HEK293 (cell line): Measurements from ENCODE around the gene PRMT5.

Experiments used
- ELK4 ChIP-seq: IDR thresholded peaks from 2 replicates; pipeline ENCODE4 v1.6.1; 2011; ENCODE audit warnings: mild to moderate bottlenecking, low read depth, low read length, borderline replicate concordance
- GLI4 ChIP-seq: fragments of 450-650 bp; formaldehyde crosslinking; IDR thresholded peaks from 2 replicates; pipeline ENCODE4 v1.5.1; 2016; ENCODE audit warnings: missing biosample characterization, missing genetic modification characterization
- HOXC10 ChIP-seq: sonication (generic); formaldehyde crosslinking; IDR thresholded peaks from 2 replicates; pipeline ENCODE4 v1.8.1; 2023; ENCODE audit warnings: mild to moderate bottlenecking, missing genetic modification reagents
- IKZF3 ChIP-seq: fragments of 450-650 bp; IDR thresholded peaks from 2 replicates; pipeline ENCODE4 v1.5.0; 2018; ENCODE audit warnings: missing biosample characterization, mild to moderate bottlenecking, missing genetic modification characterization, moderate library complexity
- KLF9 ChIP-seq: fragments of 450-650 bp; formaldehyde crosslinking; IDR thresholded peaks from 2 replicates; pipeline ENCODE4 v1.5.1; 2016; ENCODE audit warnings: missing biosample characterization, missing genetic modification characterization, low read depth
- REPIN1 ChIP-seq: fragments of 450-650 bp; formaldehyde crosslinking; IDR thresholded peaks from 2 replicates; pipeline ENCODE4 v1.5.1; 2017; ENCODE audit warnings: missing biosample characterization, missing genetic modification characterization, low read depth
- TRIM28 ChIP-seq: IDR thresholded peaks from 2 replicates; pipeline ENCODE4 v1.6.1; 2011; ENCODE audit warnings: low read length, control low read depth, borderline replicate concordance
- YY1 ChIP-seq: fragments of 450-650 bp; formaldehyde crosslinking; IDR thresholded peaks from 2 replicates; pipeline ENCODE4 v1.5.1; 2018; ENCODE audit warnings: missing biosample characterization, missing genetic modification characterization
- YY2 ChIP-seq: fragments of 450-650 bp; formaldehyde crosslinking; IDR thresholded peaks from 2 replicates; pipeline ENCODE4 v1.5.1; 2016; ENCODE audit warnings: missing biosample characterization, missing genetic modification characterization
- ZBTB20 ChIP-seq: fragments of 450-650 bp; formaldehyde crosslinking; IDR thresholded peaks from 2 replicates; pipeline ENCODE4 v1.5.1; 2016; ENCODE audit warnings: missing biosample characterization, missing genetic modification characterization
- ZFP3 ChIP-seq: fragments of 450-650 bp; formaldehyde crosslinking; IDR thresholded peaks from 2 replicates; pipeline ENCODE4 v1.5.1; 2016; ENCODE audit warnings: low read depth, missing biosample characterization, missing genetic modification characterization
- ZNF133 ChIP-seq: fragments of 450-650 bp; formaldehyde crosslinking; IDR thresholded peaks from 2 replicates; pipeline ENCODE4 v1.5.1; 2016; ENCODE audit warnings: missing biosample characterization, missing genetic modification characterization
- ZNF175 ChIP-seq: fragments of 450-650 bp; formaldehyde crosslinking; IDR thresholded peaks from 2 replicates; pipeline ENCODE4 v1.5.1; 2016; ENCODE audit warnings: missing biosample characterization, missing genetic modification characterization
- ZNF311 ChIP-seq: fragments of 450-650 bp; formaldehyde crosslinking; IDR thresholded peaks from 2 replicates; pipeline ENCODE4 v1.5.1; 2017; ENCODE audit warnings: missing biosample characterization, missing genetic modification characterization, borderline replicate concordance
- ZNF335 ChIP-seq: fragments of 450-650 bp; formaldehyde crosslinking; conservative IDR thresholded peaks from 2 replicates; pipeline ENCODE4 v1.5.1; 2016; ENCODE audit warnings: missing biosample characterization, missing genetic modification characterization
- ZNF37A ChIP-seq: fragments of 450-650 bp; IDR thresholded peaks from 2 replicates; pipeline ENCODE4 v1.5.1; 2018; ENCODE audit warnings: missing biosample characterization, missing genetic modification characterization
- ZNF391 ChIP-seq: fragments of 450-650 bp; formaldehyde crosslinking; IDR thresholded peaks from 2 replicates; pipeline ENCODE4 v1.5.1; 2016; ENCODE audit warnings: low read depth, missing biosample characterization, missing genetic modification characterization, borderline replicate concordance
- ZNF426 ChIP-seq: fragments of 450-650 bp; formaldehyde crosslinking; IDR thresholded peaks from 2 replicates; pipeline ENCODE4 v1.5.1; 2017; ENCODE audit warnings: missing biosample characterization, missing genetic modification characterization, mild to moderate bottlenecking, inconsistent platforms, moderate library complexity
- ZNF433 ChIP-seq: fragments of 450-650 bp; formaldehyde crosslinking; IDR thresholded peaks from 2 replicates; pipeline ENCODE4 v1.5.1; 2016; ENCODE audit warnings: missing biosample characterization, missing genetic modification characterization, low read depth
- ZNF514 ChIP-seq: fragments of 450-650 bp; formaldehyde crosslinking; IDR thresholded peaks from 2 replicates; pipeline ENCODE4 v1.5.1; 2016; ENCODE audit warnings: missing biosample characterization, missing genetic modification characterization
- ZNF626 ChIP-seq: fragments of 450-650 bp; sonication (Bioruptor Pico); formaldehyde crosslinking; IDR thresholded peaks from 2 replicates; pipeline ENCODE4 v1.5.1; 2018; ENCODE audit warnings: missing biosample characterization, missing genetic modification characterization, inconsistent platforms
- ZNF677 ChIP-seq: fragments of 450-650 bp; IDR thresholded peaks from 2 replicates; pipeline ENCODE4 v1.5.0; 2018; ENCODE audit warnings: missing biosample characterization, mild to moderate bottlenecking, missing genetic modification characterization, moderate library complexity
- ZNF707 ChIP-seq: fragments of 450-650 bp; formaldehyde crosslinking; IDR thresholded peaks from 2 replicates; pipeline ENCODE4 v1.5.1; 2016; ENCODE audit warnings: missing biosample characterization, missing genetic modification characterization
- ZNF747 ChIP-seq: fragments of 450-650 bp; formaldehyde crosslinking; IDR thresholded peaks from 2 replicates; pipeline ENCODE4 v1.5.1; 2016; ENCODE audit warnings: missing biosample characterization, missing genetic modification characterization
- ZNF837 ChIP-seq: fragments of 450-650 bp; formaldehyde crosslinking; IDR thresholded peaks from 2 replicates; pipeline ENCODE4 v1.5.1; 2016; ENCODE audit warnings: missing biosample characterization, missing genetic modification characterization
- TF ChIP-seq, protein P1 (sequence below): fragments of 450-650 bp; formaldehyde crosslinking; IDR thresholded peaks from 2 replicates; pipeline ENCODE4 v1.5.1; 2016; ENCODE audit warnings: missing biosample characterization, missing genetic modification characterization
- TF ChIP-seq, protein P2 (sequence below): fragments of 450-650 bp; formaldehyde crosslinking; conservative IDR thresholded peaks from 2 replicates; pipeline ENCODE4 v1.5.1; 2016; ENCODE audit warnings: low read depth, missing biosample characterization, missing genetic modification characterization
- TF ChIP-seq, protein P3 (sequence below): fragments of 450-650 bp; formaldehyde crosslinking; IDR thresholded peaks from 2 replicates; pipeline ENCODE4 v1.5.1; 2016; ENCODE audit warnings: missing biosample characterization, missing genetic modification characterization
- TF ChIP-seq, protein P4 (sequence below): fragments of 450-650 bp; formaldehyde crosslinking; IDR thresholded peaks from 2 replicates; pipeline ENCODE4 v1.5.1; 2016; ENCODE audit warnings: missing biosample characterization, missing genetic modification characterization
- TF ChIP-seq, protein P5 (sequence below): sonication (generic); formaldehyde crosslinking; IDR thresholded peaks from 2 replicates; pipeline ENCODE4 v1.8.1; 2022; ENCODE audit warnings: mild to moderate bottlenecking, moderate library complexity, missing genetic modification reagents

PRMT5 gene

GRCh38 chr14:22871224-22872032, 57.7 kb downstream of the PRMT5 start, which contains the start of gene LRP10 (continued):
- TF ChIP-seq, protein P1, sequence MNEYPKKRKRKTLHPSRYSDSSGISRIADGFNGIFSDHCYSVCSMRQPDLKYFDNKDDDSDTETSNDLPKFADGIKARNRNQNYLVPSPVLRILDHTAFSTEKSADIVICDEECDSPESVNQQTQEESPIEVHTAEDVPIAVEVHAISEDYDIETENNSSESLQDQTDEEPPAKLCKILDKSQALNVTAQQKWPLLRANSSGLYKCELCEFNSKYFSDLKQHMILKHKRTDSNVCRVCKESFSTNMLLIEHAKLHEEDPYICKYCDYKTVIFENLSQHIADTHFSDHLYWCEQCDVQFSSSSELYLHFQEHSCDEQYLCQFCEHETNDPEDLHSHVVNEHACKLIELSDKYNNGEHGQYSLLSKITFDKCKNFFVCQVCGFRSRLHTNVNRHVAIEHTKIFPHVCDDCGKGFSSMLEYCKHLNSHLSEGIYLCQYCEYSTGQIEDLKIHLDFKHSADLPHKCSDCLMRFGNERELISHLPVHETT = no peak; the same call in 1 of the 2 replicates
- TF ChIP-seq ZNF514 (tag by site-specific recombination) = no peak
- TF ChIP-seq ZNF677 = no peak
- no peak for TF ChIP-seq GLI4
- TF ChIP-seq, protein P2, sequence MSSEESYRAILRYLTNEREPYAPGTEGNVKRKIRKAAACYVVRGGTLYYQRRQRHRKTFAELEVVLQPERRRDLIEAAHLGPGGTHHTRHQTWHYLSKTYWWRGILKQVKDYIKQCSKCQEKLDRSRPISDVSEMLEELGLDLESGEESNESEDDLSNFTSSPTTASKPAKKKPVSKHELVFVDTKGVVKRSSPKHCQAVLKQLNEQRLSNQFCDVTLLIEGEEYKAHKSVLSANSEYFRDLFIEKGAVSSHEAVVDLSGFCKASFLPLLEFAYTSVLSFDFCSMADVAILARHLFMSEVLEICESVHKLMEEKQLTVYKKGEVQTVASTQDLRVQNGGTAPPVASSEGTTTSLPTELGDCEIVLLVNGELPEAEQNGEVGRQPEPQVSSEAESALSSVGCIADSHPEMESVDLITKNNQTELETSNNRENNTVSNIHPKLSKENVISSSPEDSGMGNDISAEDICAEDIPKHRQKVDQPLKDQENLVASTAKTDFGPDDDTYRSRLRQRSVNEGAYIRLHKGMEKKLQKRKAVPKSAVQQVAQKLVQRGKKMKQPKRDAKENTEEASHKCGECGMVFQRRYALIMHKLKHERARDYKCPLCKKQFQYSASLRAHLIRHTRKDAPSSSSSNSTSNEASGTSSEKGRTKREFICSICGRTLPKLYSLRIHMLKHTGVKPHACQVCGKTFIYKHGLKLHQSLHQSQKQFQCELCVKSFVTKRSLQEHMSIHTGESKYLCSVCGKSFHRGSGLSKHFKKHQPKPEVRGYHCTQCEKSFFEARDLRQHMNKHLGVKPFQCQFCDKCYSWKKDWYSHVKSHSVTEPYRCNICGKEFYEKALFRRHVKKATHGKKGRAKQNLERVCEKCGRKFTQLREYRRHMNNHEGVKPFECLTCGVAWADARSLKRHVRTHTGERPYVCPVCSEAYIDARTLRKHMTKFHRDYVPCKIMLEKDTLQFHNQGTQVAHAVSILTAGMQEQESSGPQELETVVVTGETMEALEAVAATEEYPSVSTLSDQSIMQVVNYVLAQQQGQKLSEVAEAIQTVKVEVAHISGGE = no peak; the same call in none of the 2 replicates
- TF ChIP-seq, protein P3, sequence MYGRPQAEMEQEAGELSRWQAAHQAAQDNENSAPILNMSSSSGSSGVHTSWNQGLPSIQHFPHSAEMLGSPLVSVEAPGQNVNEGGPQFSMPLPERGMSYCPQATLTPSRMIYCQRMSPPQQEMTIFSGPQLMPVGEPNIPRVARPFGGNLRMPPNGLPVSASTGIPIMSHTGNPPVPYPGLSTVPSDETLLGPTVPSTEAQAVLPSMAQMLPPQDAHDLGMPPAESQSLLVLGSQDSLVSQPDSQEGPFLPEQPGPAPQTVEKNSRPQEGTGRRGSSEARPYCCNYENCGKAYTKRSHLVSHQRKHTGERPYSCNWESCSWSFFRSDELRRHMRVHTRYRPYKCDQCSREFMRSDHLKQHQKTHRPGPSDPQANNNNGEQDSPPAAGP = no peak; the same call in 1 of the 2 replicates
- TF ChIP-seq KLF9 (tag by site-specific recombination) = peak; percentile 87
- no peak for TF ChIP-seq YY2 (tag by site-specific recombination)
- TF ChIP-seq ELK4 = no peak
- TF ChIP-seq ZNF747 (tag by site-specific recombination) = no peak
- no peak for TF ChIP-seq ZNF707 (tag by site-specific recombination)
- TF ChIP-seq ZNF175 (tag by site-specific recombination) = no peak
- TF ChIP-seq ZNF391 (tag by site-specific recombination) = no peak
- TF ChIP-seq, protein P4, sequence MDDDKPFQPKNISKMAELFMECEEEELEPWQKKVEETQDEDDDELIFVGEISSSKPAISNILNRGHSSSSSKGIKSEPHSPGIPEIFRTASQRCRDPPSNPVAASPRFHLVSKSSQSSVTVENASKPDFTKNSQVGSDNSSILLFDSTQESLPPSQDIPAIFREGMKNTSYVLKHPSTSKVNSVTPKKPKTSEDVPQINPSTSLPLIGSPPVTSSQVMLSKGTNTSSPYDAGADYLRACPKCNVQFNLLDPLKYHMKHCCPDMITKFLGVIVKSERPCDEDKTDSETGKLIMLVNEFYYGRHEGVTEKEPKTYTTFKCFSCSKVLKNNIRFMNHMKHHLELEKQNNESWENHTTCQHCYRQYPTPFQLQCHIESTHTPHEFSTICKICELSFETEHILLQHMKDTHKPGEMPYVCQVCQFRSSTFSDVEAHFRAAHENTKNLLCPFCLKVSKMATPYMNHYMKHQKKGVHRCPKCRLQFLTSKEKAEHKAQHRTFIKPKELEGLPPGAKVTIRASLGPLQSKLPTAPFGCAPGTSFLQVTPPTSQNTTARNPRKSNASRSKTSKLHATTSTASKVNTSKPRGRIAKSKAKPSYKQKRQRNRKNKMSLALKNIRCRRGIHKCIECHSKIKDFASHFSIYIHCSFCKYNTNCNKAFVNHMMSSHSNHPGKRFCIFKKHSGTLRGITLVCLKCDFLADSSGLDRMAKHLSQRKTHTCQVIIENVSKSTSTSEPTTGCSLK (tag by site-specific recombination) = no peak
- TF ChIP-seq YY1 (tag by site-specific recombination) = no peak
- TF ChIP-seq ZNF837 = no peak
- no peak for TF ChIP-seq ZNF311 (tag by site-specific recombination)
- TF ChIP-seq ZFP3 (tag by site-specific recombination) = no peak
- 0 out of 2 replicates have a peak, but pooled peaks have one; percentile 46 for TF ChIP-seq TRIM28
- TF ChIP-seq HOXC10 = no peak
- TF ChIP-seq, protein P5, sequence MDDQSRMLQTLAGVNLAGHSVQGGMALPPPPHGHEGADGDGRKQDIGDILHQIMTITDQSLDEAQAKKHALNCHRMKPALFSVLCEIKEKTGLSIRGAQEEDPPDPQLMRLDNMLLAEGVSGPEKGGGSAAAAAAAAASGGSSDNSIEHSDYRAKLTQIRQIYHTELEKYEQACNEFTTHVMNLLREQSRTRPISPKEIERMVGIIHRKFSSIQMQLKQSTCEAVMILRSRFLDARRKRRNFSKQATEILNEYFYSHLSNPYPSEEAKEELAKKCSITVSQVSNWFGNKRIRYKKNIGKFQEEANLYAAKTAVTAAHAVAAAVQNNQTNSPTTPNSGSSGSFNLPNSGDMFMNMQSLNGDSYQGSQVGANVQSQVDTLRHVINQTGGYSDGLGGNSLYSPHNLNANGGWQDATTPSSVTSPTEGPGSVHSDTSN (CRISPR knock-in tag) = no peak; the same call in 1 of the 2 replicates
- peak; percentile 81 for TF ChIP-seq ZNF335 (tag by site-specific recombination)
- TF ChIP-seq ZBTB20 (tag by site-specific recombination) = no peak; the same call in 1 of the 2 replicates
- no peak for TF ChIP-seq REPIN1 (tag by site-specific recombination)
- TF ChIP-seq IKZF3 = 0 out of 2 replicates have a peak, but pooled peaks have one; percentile 46
- no peak for TF ChIP-seq ZNF433 (tag by site-specific recombination)
- no peak for TF ChIP-seq ZNF626 (tag by site-specific recombination)
- no peak for TF ChIP-seq ZNF133
- TF ChIP-seq ZNF37A = no peak
- no peak for TF ChIP-seq ZNF426
